Body of pancreas (tissue), 4 donors: ENCODE data around the gene ZC3H4.

ENCODE experiments used
- CTCF ChIP-seq, 7 experiments: fragments of 450-650 bp in 4 of 7; fragments of 200-600 bp in 3 of 7; sonication (generic) in 3 of 7; IDR thresholded peaks; one replicate each; pipeline ENCODE4 v1.5.1; 2016 to 2019; ENCODE audit warnings: antibody characterized with exemption in 7 of 7
- POLR2A ChIP-seq, 3 donors: fragments of 450-650 bp; IDR thresholded peaks; one replicate each; pipeline ENCODE4 v1.6.1; 2016; ENCODE audit warnings: antibody characterized with exemption in 3 of 3, mild to moderate bottlenecking in 2 of 3

GRCh38 chr19:47129579-47129978 lies 16.0 kb upstream of the ZC3H4 start:
- TF ChIP-seq POLR2A (IDR thresholded peaks at IDR 0.05) (no peak), CTCF (IDR thresholded peaks at IDR 0.05) (no peak)
